NB4 (cell line): ENCODE data around the gene TXNL1.

ENCODE experiments used
- DNase-seq: peaks from one replicate; pipeline ENCODE4 v3.0.0; 2010; ENCODE audit warnings: low read depth
- H3K4me3 ChIP-seq: one replicate; pipeline ENCODE4 v1.5.1; 2011; ENCODE audit warnings: mild to moderate bottlenecking, low read depth, low read length, moderate library complexity
- CTCF ChIP-seq: IDR thresholded peaks from one replicate; pipeline ENCODE4 v1.5.1; 2012; ENCODE audit warnings: low read depth, low read length
- MAX ChIP-seq: IDR thresholded peaks from 2 replicates; pipeline ENCODE4 v1.6.1; 2011; ENCODE audit warnings: low read depth, low read length
- MYC ChIP-seq: IDR thresholded peaks from 2 replicates; pipeline ENCODE4 v1.6.1; 2011; ENCODE audit warnings: low read depth, low read length
- POLR2A ChIP-seq: IDR thresholded peaks from 2 replicates; pipeline ENCODE4 v1.6.1; 2011; ENCODE audit warnings: mild to moderate bottlenecking; ENCODE audit not compliant: insufficient read length; ENCODE audit errors: extremely low read depth

Gene TXNL1

GRCh38 chr18:56565046-56565445, 73.3 kb downstream of the TXNL1 start:
- no peak for DNase-seq
- H3K4me3 ChIP-seq: no peak overlapping the region
- TF ChIP-seq CTCF (no peak), POLR2A (no peak), MYC (no peak), MAX (no peak)

GRCh38 chr18:56563568-56563967, 74.8 kb downstream of the TXNL1 start:
- no peak overlapping the region for H3K4me3 ChIP-seq
- peak; percentile 15 for DNase-seq
- TF ChIP-seq POLR2A (no peak), MAX (no peak; the same call in 1 of the 2 replicates), MYC (no peak), CTCF (no peak)

GRCh38 chr18:56562479-56562878, 75.9 kb downstream of the TXNL1 start:
- DNase-seq: no peak
- no peak overlapping the region for H3K4me3 ChIP-seq
- TF ChIP-seq CTCF (no peak), POLR2A (no peak), MYC (no peak), MAX (no peak)

- TF ChIP-seq CTCF: no peak
- no peak for TF ChIP-seq MYC
- TF ChIP-seq MAX: no peak
- no peak overlapping the region for H3K4me3 ChIP-seq
- DNase-seq: peak; percentile 30
Measured at GRCh38 chr18:56560992-56561391, 77.4 kb downstream of the TXNL1 start.

- no peak for DNase-seq
- no peak overlapping the region for H3K4me3 ChIP-seq
- TF ChIP-seq MYC: no peak
- TF ChIP-seq POLR2A: no peak
- no peak for TF ChIP-seq CTCF
- no peak for TF ChIP-seq MAX
Measured at GRCh38 chr18:56559044-56559443, 79.3 kb downstream of the TXNL1 start.

GRCh38 chr18:56556907-56557306, 81.5 kb downstream of the TXNL1 start:
- TF ChIP-seq MAX: no peak
- no peak for TF ChIP-seq MYC
- TF ChIP-seq CTCF: no peak
- TF ChIP-seq POLR2A: no peak

More at GRCh38 chr18:56556907-56557306, 81.5 kb downstream of the TXNL1 start:
- H3K4me3 ChIP-seq: no peak overlapping the region
- no peak for DNase-seq
